Measurements from ENCODE around the gene RFX6.

GRCh38 chr6:116883005-116883404 is 6.0 kb downstream of the RFX6 start:
- TF ChIP-seq POLR2AphosphoS5 (IDR thresholded peaks at IDR 0.05; ENCODE audit: borderline replicate concordance, low read depth, low read length) (no peak), EZH2 (IDR thresholded peaks at IDR 0.05) (no peak), FOXP2 (optimal IDR thresholded peaks at IDR 0.05; ENCODE audit: control extremely low read depth, extremely low read length, insufficient read depth) (no peak)
